C4-2B (cell line): Measurements from ENCODE around the gene OSBPL2.

ENCODE experiments used
- H3K27ac ChIP-seq: fragments of 450-650 bp; 2 replicates; pipeline ENCODE4 v1.5.1; 2017
- ZFX ChIP-seq: fragments of 450-650 bp; IDR thresholded peaks from 2 replicates; pipeline ENCODE4 v1.6.1; 2017
- TF ChIP-seq, protein P1 (sequence below): fragments of 450-650 bp; conservative IDR thresholded peaks from 2 replicates; pipeline ENCODE4 v1.5.1; 2017; ENCODE audit warnings: mild to moderate bottlenecking

Gene OSBPL2

DNA sequence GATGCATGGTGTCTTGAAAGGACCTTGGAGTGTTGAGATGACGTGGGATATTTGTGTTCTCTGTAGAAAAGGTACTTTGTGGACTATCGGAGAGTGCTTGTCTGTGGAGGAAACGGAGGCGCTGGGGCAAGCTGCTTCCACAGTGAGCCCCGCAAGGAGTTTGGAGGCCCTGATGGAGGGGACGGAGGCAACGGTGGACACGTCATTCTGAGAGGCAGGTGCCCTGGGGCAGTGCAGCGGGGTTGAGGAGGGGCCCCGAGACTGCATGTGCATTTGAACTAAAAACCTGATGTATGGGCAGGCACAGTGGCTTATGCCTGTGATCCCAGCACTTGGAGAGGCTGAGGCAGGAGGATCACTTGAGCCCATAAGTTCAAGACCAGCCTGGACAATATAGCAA, 42.6 kb upstream of the OSBPL2 start:
- H3K27ac ChIP-seq, result no peak overlapping the region
- TF ChIP-seq ZFX, result no peak
- TF ChIP-seq, protein P1, sequence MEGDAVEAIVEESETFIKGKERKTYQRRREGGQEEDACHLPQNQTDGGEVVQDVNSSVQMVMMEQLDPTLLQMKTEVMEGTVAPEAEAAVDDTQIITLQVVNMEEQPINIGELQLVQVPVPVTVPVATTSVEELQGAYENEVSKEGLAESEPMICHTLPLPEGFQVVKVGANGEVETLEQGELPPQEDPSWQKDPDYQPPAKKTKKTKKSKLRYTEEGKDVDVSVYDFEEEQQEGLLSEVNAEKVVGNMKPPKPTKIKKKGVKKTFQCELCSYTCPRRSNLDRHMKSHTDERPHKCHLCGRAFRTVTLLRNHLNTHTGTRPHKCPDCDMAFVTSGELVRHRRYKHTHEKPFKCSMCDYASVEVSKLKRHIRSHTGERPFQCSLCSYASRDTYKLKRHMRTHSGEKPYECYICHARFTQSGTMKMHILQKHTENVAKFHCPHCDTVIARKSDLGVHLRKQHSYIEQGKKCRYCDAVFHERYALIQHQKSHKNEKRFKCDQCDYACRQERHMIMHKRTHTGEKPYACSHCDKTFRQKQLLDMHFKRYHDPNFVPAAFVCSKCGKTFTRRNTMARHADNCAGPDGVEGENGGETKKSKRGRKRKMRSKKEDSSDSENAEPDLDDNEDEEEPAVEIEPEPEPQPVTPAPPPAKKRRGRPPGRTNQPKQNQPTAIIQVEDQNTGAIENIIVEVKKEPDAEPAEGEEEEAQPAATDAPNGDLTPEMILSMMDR, result no peak

DNA sequence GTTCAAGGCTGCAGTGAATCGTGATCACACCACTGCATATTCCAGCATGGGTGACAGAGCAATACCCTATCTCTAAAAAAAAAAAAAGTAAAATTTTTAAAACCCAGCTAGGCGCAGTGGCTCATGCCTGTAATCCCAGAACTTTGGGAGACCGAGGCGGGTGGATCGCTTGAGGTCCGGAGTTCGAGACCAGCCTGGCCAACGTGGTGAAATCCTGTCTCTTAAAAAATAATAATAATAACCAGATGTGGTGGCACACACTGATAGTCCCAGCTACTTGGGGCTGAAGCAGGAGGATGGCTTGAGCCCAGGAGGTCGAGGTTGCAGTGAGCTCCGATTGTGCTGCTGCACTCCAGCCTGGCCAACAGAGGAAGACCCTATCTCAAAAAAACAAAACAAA, 42.0 kb upstream of the OSBPL2 start:
- H3K27ac ChIP-seq, result no peak overlapping the region
- TF ChIP-seq, protein P1, result no peak
- no peak for TF ChIP-seq ZFX

DNA sequence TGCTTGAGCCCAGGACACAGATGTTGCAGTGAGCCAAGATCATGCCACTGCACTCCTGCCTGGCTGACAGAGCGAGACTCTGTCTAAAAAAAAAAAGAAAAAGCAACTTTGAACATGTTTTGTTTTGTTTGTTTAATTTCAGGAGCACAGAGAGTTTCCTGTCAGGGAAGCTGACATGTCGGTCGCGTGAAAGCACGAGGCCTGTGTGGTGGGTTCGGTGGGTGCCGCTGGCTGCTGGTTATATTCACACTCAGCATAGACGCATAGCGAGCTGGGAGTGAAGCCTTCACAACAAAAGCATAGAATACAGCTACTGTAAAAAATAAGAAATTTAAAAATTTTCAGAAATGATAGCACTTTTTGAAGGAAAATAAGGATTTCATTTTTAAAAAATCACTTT, 41.0 kb upstream of the OSBPL2 start:
- TF ChIP-seq ZFX, result no peak
- TF ChIP-seq, protein P1, result no peak

DNA sequence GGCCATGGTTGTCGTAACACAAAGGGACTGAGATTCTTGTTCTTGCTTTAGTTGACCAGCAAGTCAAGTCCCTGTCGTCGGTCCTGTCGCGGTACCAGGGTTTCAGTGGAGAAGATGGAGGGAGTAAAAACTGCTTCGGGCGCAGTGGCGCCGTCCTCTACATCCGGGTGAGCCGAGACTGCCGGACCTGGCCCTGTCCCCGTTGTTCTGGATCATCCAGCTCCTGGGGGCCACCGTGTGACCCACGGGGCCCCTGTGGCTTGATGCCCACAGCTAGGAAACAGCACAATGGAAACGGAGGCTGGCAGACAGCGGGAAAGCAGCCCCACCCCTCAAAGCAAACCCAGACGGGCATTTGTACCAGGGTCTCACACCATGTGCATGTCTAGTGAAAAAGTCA, 40.5 kb upstream of the OSBPL2 start:
- TF ChIP-seq, protein P1, result no peak
- no peak for TF ChIP-seq ZFX
- H3K27ac ChIP-seq, result no peak overlapping the region

More for the DNA sequence above, 41.0 kb upstream of the OSBPL2 start:
- H3K27ac ChIP-seq, result no peak overlapping the region

DNA sequence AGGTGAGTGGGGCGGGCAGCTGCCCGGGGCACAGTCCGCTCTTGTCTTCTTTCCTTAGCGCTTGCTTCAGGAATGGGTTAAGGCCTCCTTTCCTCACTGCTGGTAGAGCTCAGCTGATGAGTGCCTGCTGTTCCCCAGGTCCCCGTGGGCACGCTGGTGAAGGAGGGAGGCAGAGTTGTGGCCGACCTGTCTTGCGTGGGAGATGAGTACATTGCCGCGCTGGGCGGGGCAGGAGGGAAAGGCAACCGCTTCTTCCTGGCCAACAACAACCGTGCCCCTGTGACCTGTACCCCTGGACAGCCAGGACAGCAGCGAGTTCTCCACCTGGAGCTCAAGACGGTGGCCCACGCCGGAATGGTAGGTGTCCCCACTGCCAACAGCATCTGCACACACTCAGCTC, 39.8 kb upstream of the OSBPL2 start:
- no peak for TF ChIP-seq ZFX
- TF ChIP-seq, protein P1, result no peak
- H3K27ac ChIP-seq, result no peak overlapping the region

GRCh38 chr20:62198931-62199330, 39.4 kb upstream of the OSBPL2 start:
- H3K27ac ChIP-seq, result no peak overlapping the region
- TF ChIP-seq ZFX, result no peak
- TF ChIP-seq, protein P1, result no peak

DNA sequence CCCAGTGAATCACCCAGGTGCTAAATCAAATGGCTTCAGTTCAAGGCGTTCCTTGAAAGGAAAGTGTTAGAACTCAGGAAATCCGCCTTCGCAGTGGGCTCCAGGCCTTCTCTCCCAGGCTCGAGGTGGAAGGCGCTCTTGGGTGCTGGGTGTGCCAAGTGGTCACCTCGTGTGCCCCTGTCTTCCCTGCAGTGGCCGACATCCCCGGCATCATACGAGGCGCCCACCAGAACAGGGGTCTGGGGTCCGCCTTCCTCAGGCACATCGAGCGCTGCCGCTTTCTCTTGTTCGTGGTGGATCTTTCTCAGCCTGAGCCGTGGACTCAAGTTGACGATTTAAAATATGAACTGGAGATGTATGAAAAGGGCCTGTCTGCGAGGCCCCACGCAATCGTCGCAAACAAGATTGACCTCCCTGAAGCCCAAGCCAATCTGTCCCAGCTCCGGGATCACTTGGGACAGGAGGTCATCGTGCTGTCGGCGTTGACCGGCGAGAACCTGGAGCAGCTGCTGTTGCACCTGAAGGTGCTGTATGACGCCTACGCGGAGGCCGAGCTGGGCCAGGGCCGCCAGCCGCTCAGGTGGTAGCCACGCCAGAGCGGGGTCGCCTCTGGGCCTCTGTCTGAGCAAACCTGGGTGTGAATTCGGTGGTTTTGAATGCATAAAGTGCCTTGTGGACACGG, 37.7 kb upstream of the OSBPL2 start:
- H3K27ac ChIP-seq, result no peak overlapping the region
- TF ChIP-seq ZFX, result no peak
- TF ChIP-seq, protein P1, result no peak
